ENCODE measurements around the gene GALNT3.

GALNT3 gene

DNA sequence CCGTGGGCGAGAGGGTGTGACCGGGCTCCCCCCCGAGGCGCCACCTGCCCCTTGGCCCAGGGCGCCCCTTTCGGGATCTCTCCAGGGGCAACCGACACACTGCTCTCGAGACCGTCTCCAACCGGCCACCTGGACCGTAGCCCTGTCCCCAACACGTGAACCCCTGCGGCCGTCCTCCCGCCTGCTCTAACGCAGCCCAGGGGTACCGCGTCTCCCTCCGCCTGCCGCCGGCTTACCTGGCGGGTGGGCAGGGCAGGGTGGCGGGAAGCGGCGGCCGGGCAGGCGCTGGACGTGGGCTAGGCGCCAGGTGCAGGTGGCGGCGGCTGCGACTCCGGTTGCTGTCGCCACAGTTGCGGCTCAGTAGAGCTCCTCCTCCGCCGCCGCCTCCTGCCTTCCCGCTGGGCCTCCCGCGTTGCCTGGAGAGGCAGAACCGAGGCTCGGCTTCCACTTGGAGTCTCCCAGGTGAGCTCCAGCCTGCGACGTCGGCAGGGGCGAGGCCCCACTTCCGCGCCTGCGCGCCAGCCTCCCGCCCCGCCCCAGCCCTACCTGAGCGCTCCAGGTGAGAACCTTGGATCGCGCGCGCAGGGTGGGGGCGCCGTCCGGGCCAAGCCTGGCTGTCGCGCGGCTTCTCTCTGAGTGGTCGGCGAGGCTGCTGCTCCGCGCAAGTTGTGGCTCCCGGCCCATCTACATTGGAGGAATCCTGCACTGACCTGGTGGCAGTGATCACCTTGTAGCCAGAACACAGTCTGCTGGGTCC lies at the start of gene GALNT3:
GALNT3 (minus strand) TSS at position 469 of the 757 bp plus-strand sequence. CDS start 23,547 bp downstream, outside the sequence.
- peak; percentile 45 for DNase-seq (ENCODE audit: low spot score)

DNA sequence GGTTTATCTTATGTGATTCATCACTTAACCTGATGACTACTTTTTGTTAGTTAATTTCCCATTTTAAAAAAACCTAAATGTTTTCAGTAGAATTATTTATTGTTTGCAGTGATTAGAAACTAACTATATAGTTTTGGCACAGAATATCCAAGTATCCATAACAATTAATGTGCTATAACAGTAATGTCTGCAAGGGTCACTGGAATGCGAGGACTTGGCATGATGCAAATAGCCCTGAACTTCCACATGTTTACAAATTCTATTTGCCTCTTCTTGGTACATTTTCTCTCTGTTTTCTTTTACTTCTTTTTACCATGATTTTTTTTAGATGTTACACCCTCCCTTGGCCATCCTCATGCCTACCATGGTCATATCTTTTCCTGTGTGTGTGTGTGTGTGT lies 49.3 kb upstream of the GALNT3 start:
- in situ Hi-C loops (cut with MboI; ENCODE audit: low pct_unique_long_range_greater_than_20kb, low sequenced_read_pairs, unreplicated experiment), result no loop called here
- TF ChIP-seq, protein P1, sequence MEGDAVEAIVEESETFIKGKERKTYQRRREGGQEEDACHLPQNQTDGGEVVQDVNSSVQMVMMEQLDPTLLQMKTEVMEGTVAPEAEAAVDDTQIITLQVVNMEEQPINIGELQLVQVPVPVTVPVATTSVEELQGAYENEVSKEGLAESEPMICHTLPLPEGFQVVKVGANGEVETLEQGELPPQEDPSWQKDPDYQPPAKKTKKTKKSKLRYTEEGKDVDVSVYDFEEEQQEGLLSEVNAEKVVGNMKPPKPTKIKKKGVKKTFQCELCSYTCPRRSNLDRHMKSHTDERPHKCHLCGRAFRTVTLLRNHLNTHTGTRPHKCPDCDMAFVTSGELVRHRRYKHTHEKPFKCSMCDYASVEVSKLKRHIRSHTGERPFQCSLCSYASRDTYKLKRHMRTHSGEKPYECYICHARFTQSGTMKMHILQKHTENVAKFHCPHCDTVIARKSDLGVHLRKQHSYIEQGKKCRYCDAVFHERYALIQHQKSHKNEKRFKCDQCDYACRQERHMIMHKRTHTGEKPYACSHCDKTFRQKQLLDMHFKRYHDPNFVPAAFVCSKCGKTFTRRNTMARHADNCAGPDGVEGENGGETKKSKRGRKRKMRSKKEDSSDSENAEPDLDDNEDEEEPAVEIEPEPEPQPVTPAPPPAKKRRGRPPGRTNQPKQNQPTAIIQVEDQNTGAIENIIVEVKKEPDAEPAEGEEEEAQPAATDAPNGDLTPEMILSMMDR (IDR thresholded peaks at IDR 0.05; ENCODE audit: extremely low read depth, insufficient read depth, missing control alignments), result no peak
- no peak for DNase-seq (ENCODE audit: low spot score)

More for the DNA sequence above, at the start of gene GALNT3:
- in situ Hi-C loops (cut with MboI; ENCODE audit: low pct_unique_long_range_greater_than_20kb, low sequenced_read_pairs, unreplicated experiment), result no loop called here
- TF ChIP-seq, protein P1 (IDR thresholded peaks at IDR 0.05; ENCODE audit: extremely low read depth, insufficient read depth, missing control alignments), result no peak

DNA sequence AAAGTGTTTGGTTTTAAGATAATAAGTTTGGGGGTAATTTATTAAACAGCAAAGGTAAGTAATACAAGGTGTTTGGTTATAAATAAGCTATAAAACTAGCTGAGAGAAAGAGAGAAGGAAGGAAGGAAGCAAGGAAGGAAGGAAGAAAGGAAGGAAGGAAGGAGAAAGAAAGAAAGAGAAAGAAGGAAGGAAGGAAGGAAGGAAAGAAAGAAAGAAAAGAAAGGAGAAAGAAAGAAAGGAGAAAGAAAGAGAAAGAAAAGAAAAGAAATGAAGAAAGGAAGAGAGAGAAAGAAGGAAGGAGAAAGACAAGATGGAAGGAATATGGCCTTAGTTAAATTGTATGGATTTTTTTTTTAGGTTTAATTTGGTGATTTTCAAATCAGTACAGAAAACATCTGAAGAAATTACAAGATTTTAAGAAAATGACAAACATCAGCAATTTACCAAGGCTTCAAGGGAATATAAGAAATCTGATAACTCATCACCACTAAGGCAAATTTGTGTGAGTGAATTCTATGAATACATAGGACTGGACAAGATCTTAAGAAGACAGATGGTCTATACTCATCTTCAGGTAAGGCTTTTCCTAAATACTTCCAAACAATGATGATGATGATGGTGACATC lies 46.4 kb upstream of the GALNT3 start:
- in situ Hi-C loops (cut with MboI; ENCODE audit: low pct_unique_long_range_greater_than_20kb, low sequenced_read_pairs, unreplicated experiment), result no loop called here
- no peak for DNase-seq (ENCODE audit: low spot score)
- TF ChIP-seq, protein P1 (IDR thresholded peaks at IDR 0.05; ENCODE audit: extremely low read depth, insufficient read depth, missing control alignments), result no peak

DNA sequence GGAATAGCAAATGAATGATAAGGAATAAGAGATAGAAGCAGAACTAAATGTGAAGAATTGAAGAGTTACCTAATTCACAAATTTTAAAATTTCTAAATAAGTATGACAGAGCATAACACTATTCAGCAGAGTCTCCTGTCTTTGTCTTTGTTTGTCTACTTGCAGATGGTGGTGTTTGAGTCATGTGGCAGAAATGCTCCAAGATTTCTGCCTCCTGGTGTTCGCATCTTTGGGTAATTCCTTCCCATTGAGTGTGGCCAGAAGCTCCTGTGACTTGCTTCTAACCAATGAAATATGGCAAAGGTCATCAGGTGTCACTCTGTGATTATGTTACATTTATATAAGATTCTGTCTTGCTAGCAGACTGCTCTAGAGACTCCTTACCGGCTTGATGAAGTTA lies 45.6 kb upstream of the GALNT3 start:
- in situ Hi-C loops (cut with MboI; ENCODE audit: low pct_unique_long_range_greater_than_20kb, low sequenced_read_pairs, unreplicated experiment), result no loop called here
- TF ChIP-seq, protein P1 (IDR thresholded peaks at IDR 0.05; ENCODE audit: extremely low read depth, insufficient read depth, missing control alignments), result no peak
- DNase-seq (ENCODE audit: low spot score), result no peak

DNA sequence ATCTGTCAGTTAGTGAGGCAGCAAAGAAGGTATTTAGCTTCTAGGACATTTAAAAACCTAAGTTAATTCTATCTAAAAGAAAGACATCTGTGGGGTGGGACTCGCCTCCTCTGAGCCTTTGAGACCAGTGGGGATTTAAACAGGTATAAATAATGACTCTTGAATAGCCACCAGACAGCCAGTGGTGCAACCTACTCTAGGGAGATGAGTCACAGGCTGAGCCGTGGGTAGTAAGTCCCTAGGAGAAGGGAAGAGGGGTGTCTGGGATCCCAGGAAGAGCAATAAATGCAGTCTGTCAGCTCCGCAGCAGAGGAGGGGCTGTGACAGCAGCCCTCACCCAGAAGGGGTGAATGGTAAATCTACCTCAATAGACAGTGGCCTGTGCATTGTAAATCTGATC lies 43.1 kb upstream of the GALNT3 start:
- DNase-seq (ENCODE audit: low spot score), result no peak
- TF ChIP-seq, protein P1 (IDR thresholded peaks at IDR 0.05; ENCODE audit: extremely low read depth, insufficient read depth, missing control alignments), result no peak
- in situ Hi-C loops (cut with MboI; ENCODE audit: low pct_unique_long_range_greater_than_20kb, low sequenced_read_pairs, unreplicated experiment), result no loop called here

DNA sequence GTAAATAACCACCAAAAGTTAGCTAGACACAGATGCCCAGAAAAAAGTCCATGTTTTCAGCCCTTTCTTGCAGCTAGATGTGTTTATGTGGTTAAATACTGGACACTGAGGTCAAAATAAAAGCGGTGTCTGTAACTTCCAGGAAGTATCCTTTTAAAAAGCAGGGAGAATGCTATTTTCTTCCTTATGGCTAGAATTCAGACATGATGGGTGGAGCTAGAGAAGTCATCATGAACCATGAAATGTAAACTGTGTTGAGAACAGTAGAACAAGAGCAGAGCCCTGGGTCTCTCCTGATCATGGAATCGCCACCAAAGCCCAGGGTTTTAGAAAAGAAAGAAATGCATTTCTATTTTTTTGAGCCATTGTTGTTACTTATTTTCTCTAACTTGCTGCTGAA lies 41.3 kb upstream of the GALNT3 start:
- no peak for DNase-seq (ENCODE audit: low spot score)
- TF ChIP-seq, protein P1 (IDR thresholded peaks at IDR 0.05; ENCODE audit: extremely low read depth, insufficient read depth, missing control alignments), result no peak
- in situ Hi-C loops (cut with MboI; ENCODE audit: low pct_unique_long_range_greater_than_20kb, low sequenced_read_pairs, unreplicated experiment), result no loop called here
